ENCODE data around the gene PDE6C.

- TF ChIP-seq CTCF (IDR thresholded peaks at IDR 0.05) (no peak), POLR2A (IDR thresholded peaks at IDR 0.05) (no peak)
These were observed 39.1 kb upstream of the PDE6C start for GRCh38 chr10:93573051-93573909.
